ENCODE data around the gene SLC7A14.

- TF ChIP-seq EZH2 (IDR thresholded peaks at IDR 0.05) (no peak), CTCF (IDR thresholded peaks at IDR 0.05) (no peak), EZH2phosphoT487 (IDR thresholded peaks at IDR 0.05) (no peak)
Measured at GRCh38 chr3:170622369-170623159, 36.7 kb upstream of the SLC7A14 start.

Measured in neural progenitor cell (in vitro differentiated cells).